Aortic smooth muscle cell (primary cell): ENCODE results near the gene OR1B1. TPM values are rescaled to one million over a fixed set of nuclear protein-coding genes. Genes with fewer than 3 reads are reported as not detected.

Experiments
- total RNA-seq: library from RNA; depleted of rRNA; stranded (reverse); fragments of >200 nt; gene quantifications from 2 replicates; pipeline ENCODE4 v1.2.3, GENCODE V29; 2014

The OR1B1 gene
- 0.06 and 0.26 TPM in 2 replicates for total RNA-seq

DNA sequence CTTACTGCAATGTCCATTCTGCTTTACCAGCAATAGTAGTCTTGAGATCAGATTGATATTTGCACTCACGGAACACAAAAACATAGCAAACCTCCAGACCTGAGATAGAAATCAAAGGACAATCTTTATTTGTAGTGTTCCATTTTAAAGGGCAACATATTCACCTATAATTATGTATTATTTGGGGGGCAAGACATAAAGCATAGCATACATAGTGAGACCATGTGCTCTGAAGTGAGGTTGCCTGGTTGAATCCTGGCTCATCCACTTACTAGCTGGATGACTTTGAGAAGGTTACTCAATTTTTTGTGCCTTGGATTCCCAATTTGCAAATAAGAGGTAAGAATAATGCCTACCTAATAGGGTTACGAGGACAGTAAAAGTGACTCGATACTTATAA lies at the start of gene OR1B1:
TSS of gene OR1B1 (minus strand) at position 101 of the 400 bp plus-strand sequence.

DNA sequence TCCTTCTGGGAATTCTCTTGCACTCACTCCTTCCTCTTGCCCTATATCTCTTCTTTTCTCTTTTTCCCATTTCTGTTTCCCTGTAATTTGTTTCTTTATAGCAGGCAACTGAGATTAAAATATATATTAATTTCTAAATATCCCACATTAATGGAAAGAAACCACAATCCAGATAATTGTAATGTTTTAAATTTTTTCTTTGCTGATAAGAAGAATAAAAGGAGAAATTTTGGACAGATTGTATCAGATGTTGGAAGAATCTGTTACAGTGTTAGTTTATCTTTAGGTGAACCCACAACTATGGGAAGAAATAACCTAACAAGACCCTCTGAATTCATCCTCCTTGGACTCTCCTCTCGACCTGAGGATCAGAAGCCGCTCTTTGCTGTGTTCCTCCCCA lies 4.0 kb upstream of the OR1B1 start, which contains the start of gene OR1L1:
TSS of gene OR1L1 (plus strand) at position 301 of the 400 bp plus-strand sequence. CDS start at position 301, 0 bp downstream.

DNA sequence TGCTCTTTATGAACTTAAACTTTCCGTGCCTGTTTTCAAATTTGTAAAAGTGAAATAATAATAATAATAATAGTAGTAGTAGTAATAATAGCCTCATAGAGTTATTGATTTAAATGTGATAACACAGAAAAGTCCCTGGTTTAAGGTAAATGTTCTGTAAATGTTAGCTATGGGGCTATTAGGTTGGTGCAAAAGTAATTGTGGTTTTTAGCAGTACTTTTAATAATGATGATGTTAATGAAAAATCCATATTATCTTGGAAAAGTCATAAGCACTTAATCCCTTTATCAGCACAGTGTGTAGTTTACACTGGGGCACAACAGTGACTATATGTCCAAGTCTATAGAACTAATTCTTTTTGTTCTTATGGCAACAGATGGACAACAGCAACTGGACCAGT lies 43.1 kb downstream of the OR1B1 start, which contains the start of gene OR1Q1:
TSS of gene OR1Q1 (plus strand) at position 377 of the 400 bp plus-strand sequence. CDS start at position 377, 0 bp downstream.

DNA sequence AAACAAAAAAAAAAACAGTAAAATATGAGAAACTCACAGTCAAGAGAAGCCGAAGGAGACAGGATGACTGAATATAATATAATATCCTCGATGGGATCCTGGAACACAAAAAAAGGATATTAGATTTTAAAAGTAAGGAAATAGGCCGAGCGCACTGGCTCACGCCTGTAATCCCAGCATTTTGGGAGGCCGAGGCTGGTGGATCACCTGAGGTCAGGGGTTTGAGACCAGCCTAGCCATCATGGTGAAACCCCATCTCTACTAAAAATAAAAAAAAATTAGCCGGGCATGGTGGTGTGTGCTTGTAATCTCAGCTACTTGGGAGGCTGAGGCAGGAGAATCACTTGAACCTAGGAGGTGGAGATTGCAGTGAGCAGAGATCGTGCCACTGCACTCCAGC lies 74.1 kb downstream of the OR1B1 start, which contains the start of gene OR1L8:
TSS of gene OR1L8 (minus strand) at position 101 of the 400 bp plus-strand sequence. CDS start 14,907 bp downstream, outside the sequence.

Other genes with a start within 250 kb of the OR1B1 start
- not detected in 2 replicates for gene OR1J1, start 179.7 kb downstream of the OR1B1 start, total RNA-seq
- 0.53 TPM in 1 of 2 replicates, not detected in the other for gene OR1J2, start 146.8 kb downstream of the OR1B1 start, total RNA-seq
- not detected in 2 replicates for gene OR1J4, start 138.5 kb downstream of the OR1B1 start, total RNA-seq
- gene OR1N1, start 130.3 kb downstream of the OR1B1 start, total RNA-seq: not detected in 2 replicates
- gene OR1N2, start 104.5 kb downstream of the OR1B1 start, total RNA-seq: 0.13 TPM in 1 of 2 replicates, not detected in the other
- 0.12 and 0.13 TPM in 2 replicates for gene OR1L8, start 74.2 kb downstream of the OR1B1 start, total RNA-seq
- 0.26 TPM in 1 of 2 replicates, not detected in the other for gene OR1Q1, start 42.9 kb downstream of the OR1B1 start, total RNA-seq
- gene OR1L1, start 4.1 kb upstream of the OR1B1 start, total RNA-seq: not detected in 2 replicates
- gene OR1L3, start 17.5 kb upstream of the OR1B1 start, total RNA-seq: not detected in 2 replicates
- gene OR1L4, start 66.4 kb upstream of the OR1B1 start, total RNA-seq: not detected in 2 replicates
- gene OR1L6, start 84.7 kb upstream of the OR1B1 start, total RNA-seq: not detected in 2 replicates
- gene OR5C1, start 131.3 kb upstream of the OR1B1 start, total RNA-seq: not detected in 2 replicates
- not detected in 2 replicates for gene OR1K1, start 142.5 kb upstream of the OR1B1 start, total RNA-seq
- gene PDCL, start 171.0 kb upstream of the OR1B1 start, total RNA-seq: 43.9 and 51.5 TPM in 2 replicates
- 50.6 and 60.5 TPM in 2 replicates for gene RC3H2, start 247.7 kb upstream of the OR1B1 start, total RNA-seq